Nephron (organoid): Measurements from ENCODE around the gene LCT.
A peak's percentile ranks its signal among the peaks of the same experiment; 100 is the strongest.

Experiments
- H3K27ac Mint-ChIP-seq, 3 experiments: 2 replicates each; pipeline ENCODE4 v1.8.0; 2020; ENCODE audit warnings: mixed read lengths in 3 of 3, mild to moderate bottlenecking in 2 of 3, moderate library complexity in 1 of 3
- H3K27me3 Mint-ChIP-seq: 2 replicates; pipeline ENCODE4 v1.8.0; 2021; ENCODE audit warnings: low read depth, mild to moderate bottlenecking, moderate library complexity, mixed read lengths
- H3K36me3 Mint-ChIP-seq: 2 replicates; pipeline ENCODE4 v1.8.0; 2020; ENCODE audit warnings: low read depth, mixed read lengths
- H3K4me1 Mint-ChIP-seq: 2 replicates; pipeline ENCODE4 v1.8.0; 2020; ENCODE audit warnings: mixed read lengths
- H3K4me3 Mint-ChIP-seq, 3 experiments: 2 replicates each; pipeline ENCODE4 v1.8.0; 2020; ENCODE audit warnings: mild to moderate bottlenecking in 3 of 3, mixed read lengths in 3 of 3, moderate library complexity in 2 of 3
- H3K9me3 Mint-ChIP-seq: 2 replicates; pipeline ENCODE4 v1.8.0; 2020; ENCODE audit warnings: mixed read lengths
- CTCF ChIP-seq, 3 experiments: fragments of 200-600 bp; sonication (generic); IDR thresholded peaks; one replicate each; pipeline ENCODE4 v1.5.0; 2021; ENCODE audit warnings: antibody characterized with exemption in 3 of 3; ENCODE audit not compliant: unreplicated experiment in 3 of 3

LCT gene

DNA sequence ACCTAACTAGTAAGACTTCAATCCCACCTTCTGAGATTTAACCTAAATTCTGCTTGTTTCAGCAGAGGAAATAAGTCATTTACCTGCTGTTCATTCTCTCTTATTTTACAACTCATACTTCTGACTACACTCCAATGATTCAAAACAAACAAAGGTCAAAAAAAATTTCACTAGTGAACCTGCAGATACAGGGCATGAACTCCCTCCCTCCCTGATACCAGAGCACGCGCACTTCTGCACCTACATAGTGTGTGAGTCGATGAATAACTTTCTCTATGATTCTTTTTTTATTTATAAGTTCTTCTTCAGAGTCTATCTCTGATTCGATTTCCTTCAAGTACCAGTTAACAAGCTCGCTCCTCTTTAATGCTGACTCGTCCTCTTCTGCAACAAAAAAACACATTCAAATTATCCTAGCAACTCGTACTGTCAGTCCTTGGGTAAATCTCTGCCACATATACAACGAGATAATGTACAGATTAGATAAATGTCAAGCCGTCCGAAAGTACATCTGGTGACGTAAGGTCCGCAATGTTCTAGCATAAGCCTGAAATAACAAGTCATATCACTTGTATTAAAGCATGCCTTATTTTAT is 7.4 kb upstream of the LCT start:
- H3K27me3 Mint-ChIP-seq: no peaks in the 10 kb centered on the region
- H3K4me3 Mint-ChIP-seq: no peak overlapping the region
- no peak for TF ChIP-seq CTCF (IDR thresholded peaks at IDR 0.05; ENCODE audit: unreplicated experiment in 3 of 3)
- H3K9me3 Mint-ChIP-seq: no peaks in the 10 kb centered on the region
- peak overlapping the region in 2 of 3 experiments; percentile 1 to 48 for H3K27ac Mint-ChIP-seq
- peaks cover 62% of the 10 kb centered on the region for H3K36me3 Mint-ChIP-seq
- peaks cover 21% of the 10 kb centered on the region for H3K4me1 Mint-ChIP-seq

- no peak for TF ChIP-seq CTCF (IDR thresholded peaks at IDR 0.05; ENCODE audit: unreplicated experiment in 3 of 3)
- H3K27ac Mint-ChIP-seq: peak overlapping the region in 2 of 3 experiments; percentile 1 to 48
- H3K4me3 Mint-ChIP-seq: no peak overlapping the region
- no peaks in the 10 kb centered on the region for H3K27me3 Mint-ChIP-seq
- peaks cover 55% of the 10 kb centered on the region for H3K36me3 Mint-ChIP-seq
- H3K4me1 Mint-ChIP-seq: peaks cover 25% of the 10 kb centered on the region
- H3K9me3 Mint-ChIP-seq: no peaks in the 10 kb centered on the region
Measured at GRCh38 chr2:135843671-135844070, 6.7 kb upstream of the LCT start.

DNA sequence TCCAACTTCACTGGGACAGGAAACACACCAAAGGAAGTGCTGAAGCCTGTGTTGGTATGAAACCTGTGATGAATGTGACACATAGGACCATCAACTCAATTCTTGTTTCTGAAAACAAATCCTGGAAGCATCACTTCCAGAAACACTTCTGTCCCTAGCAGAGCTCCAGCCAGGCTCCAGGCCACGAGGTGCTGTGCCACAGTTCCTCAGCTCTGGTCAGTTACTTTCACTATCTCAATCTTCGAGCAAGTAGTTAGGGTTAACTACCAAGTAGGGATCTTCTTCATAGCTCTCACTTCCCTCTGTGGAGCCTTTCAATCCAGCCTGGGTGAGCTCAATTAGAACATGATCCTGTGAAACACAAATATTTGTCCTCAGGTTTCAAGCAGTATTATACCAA is 3.6 kb upstream of the LCT start:
- no peaks in the 10 kb centered on the region for H3K9me3 Mint-ChIP-seq
- peaks cover 29% of the 10 kb centered on the region for H3K4me1 Mint-ChIP-seq
- TF ChIP-seq CTCF (IDR thresholded peaks at IDR 0.05; ENCODE audit: unreplicated experiment in 3 of 3): no peak
- H3K36me3 Mint-ChIP-seq: peaks cover 37% of the 10 kb centered on the region
- H3K27ac Mint-ChIP-seq: peak overlapping the region; percentile 11 to 83 (median 75)
- H3K4me3 Mint-ChIP-seq: no peak overlapping the region
- H3K27me3 Mint-ChIP-seq: no peaks in the 10 kb centered on the region

DNA sequence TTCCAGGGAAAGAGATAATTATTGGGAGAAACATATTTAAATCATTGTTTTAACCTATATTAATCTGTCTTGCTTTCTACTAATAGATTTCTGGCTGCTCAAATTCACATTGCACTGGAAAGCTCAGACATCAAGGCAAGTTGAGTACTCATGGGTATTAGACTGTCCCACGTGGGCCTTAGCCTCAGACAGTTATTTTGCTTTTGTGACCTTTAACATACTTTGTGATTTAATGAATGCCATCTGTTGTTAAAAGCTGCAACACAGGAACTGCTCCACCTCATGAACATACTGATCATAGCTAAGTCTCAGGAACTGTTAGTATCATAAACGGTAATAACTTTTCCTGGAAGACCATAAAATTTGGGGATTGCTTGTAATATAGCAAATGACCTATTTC is 2.7 kb upstream of the LCT start:
- Mint-ChIP-seq H3K4me3 (no peak overlapping the region), H3K27me3 (no peaks in the 10 kb centered on the region), H3K27ac (peak overlapping the region; percentile 75 to 90 (median 83)), H3K4me1 (peaks cover 29% of the 10 kb centered on the region), H3K9me3 (no peaks in the 10 kb centered on the region), H3K36me3 (peaks cover 31% of the 10 kb centered on the region)
- TF ChIP-seq CTCF (IDR thresholded peaks at IDR 0.05; ENCODE audit: unreplicated experiment in 3 of 3): no peak

- H3K4me3 Mint-ChIP-seq: no peak overlapping the region
- H3K27ac Mint-ChIP-seq: peak overlapping the region; percentile 15 to 75 (median 74)
- no peak for TF ChIP-seq CTCF (IDR thresholded peaks at IDR 0.05; ENCODE audit: unreplicated experiment in 3 of 3)
- H3K27me3 Mint-ChIP-seq: no peaks in the 10 kb centered on the region
- peaks cover 29% of the 10 kb centered on the region for H3K4me1 Mint-ChIP-seq
- H3K36me3 Mint-ChIP-seq: peaks cover 18% of the 10 kb centered on the region
- no peaks in the 10 kb centered on the region for H3K9me3 Mint-ChIP-seq
Measured at GRCh38 chr2:135838502-135838901, 1.5 kb upstream of the LCT start.

DNA sequence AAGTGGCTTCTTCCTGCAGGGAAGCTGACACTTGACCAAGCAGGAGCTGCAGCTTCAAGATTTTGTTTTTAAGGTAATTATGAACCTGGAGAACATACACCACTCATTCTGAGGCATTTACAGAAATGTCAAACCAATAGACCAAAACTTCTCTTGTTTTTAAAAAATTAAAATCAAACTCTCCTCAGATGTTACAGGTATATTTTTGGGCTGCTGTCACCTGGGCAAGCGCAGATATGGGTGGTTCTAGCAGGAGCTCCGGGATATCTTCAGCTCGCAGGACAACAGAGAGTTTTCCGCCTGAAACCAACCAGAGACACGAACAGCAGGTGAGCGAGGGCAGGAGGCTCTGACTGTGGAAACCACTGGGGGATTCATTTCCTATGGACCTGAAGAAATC is 4.1 kb downstream of the LCT start:
- no peak overlapping the region for H3K27ac Mint-ChIP-seq
- no peaks in the 10 kb centered on the region for H3K27me3 Mint-ChIP-seq
- no peak overlapping the region for H3K4me3 Mint-ChIP-seq
- H3K9me3 Mint-ChIP-seq: no peaks in the 10 kb centered on the region
- peaks cover 3% of the 10 kb centered on the region for H3K36me3 Mint-ChIP-seq
- TF ChIP-seq CTCF (IDR thresholded peaks at IDR 0.05; ENCODE audit: unreplicated experiment in 3 of 3): no peak
- H3K4me1 Mint-ChIP-seq: peaks cover 8% of the 10 kb centered on the region
